IPS DF 6.9 (cell line): ENCODE results near the gene DAB1.

Source experiments
- DNase-seq: peaks from one replicate; pipeline ENCODE4 v3.0.0-alpha.2; 2013; ENCODE audit warnings: low read depth, low spot score
- H3K27ac ChIP-seq: one replicate; pipeline ENCODE4 v1.5.1; 2013; ENCODE audit warnings: low read length, control low read depth
- H3K27me3 ChIP-seq: 2 replicates; pipeline ENCODE4 v1.6.1; 2013; ENCODE audit warnings: mild to moderate bottlenecking, low read length; ENCODE audit not compliant: control insufficient read depth, insufficient read depth
- H3K36me3 ChIP-seq: 2 replicates; pipeline ENCODE4 v1.6.1; 2013; ENCODE audit warnings: low read length; ENCODE audit not compliant: control insufficient read depth, insufficient read depth
- H3K4me1 ChIP-seq: 2 replicates; pipeline ENCODE4 v1.6.1; 2013; ENCODE audit warnings: low read length; ENCODE audit not compliant: control insufficient read depth, insufficient read depth
- H3K4me3 ChIP-seq: 2 replicates; pipeline ENCODE4 v1.5.1; 2013; ENCODE audit warnings: mild to moderate bottlenecking, low read length
- H3K9me3 ChIP-seq: 2 replicates; pipeline ENCODE4 v1.6.1; 2013; ENCODE audit warnings: low read length, inconsistent platforms; ENCODE audit not compliant: control insufficient read depth, insufficient read depth
- WGBS: extraction: QIAGEN DNeasy Blood & Tissue Kit; methylation state at CpG from one replicate; pipeline ENCODE4 v1.1.7; 2013; ENCODE audit warnings: mixed read lengths, missing lambda C conversion rate; ENCODE audit not compliant: insufficient read length, insufficient coverage; 5-methylcytosine and 5-hydroxymethylcytosine counted together

DAB1 gene

DNA sequence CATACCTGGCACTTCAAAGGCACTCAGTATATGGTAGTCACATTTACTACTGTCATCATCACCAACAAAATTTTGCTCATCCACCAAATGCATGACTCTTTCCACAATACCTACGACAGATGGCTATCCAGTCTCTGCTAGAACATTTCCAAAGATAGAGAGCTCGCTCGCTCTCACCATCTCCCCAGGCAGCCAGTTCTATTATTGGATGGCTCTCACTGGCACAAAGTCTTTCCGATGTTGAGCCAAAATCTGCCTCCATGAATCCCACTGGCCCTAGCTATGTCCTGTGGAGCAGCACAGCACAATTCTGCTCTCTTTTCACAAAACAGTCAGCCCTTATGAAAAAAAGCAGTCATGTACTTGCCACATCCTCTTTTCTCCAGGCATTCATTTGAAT lies 102.1 kb downstream of the DAB1 start:
- no peak for DNase-seq
- no peaks in the 10 kb centered on the region for H3K9me3 ChIP-seq
- no CpG with 5 or more reads among the region's 4 CpGs for WGBS
- peaks cover 3% of the 10 kb centered on the region; the same call in 1 of the 2 replicates for H3K4me1 ChIP-seq
- H3K36me3 ChIP-seq, result no peaks in the 10 kb centered on the region
- no peak overlapping the region for H3K27ac ChIP-seq
- no peaks in the 10 kb centered on the region for H3K27me3 ChIP-seq
- no peak overlapping the region for H3K4me3 ChIP-seq

DNA sequence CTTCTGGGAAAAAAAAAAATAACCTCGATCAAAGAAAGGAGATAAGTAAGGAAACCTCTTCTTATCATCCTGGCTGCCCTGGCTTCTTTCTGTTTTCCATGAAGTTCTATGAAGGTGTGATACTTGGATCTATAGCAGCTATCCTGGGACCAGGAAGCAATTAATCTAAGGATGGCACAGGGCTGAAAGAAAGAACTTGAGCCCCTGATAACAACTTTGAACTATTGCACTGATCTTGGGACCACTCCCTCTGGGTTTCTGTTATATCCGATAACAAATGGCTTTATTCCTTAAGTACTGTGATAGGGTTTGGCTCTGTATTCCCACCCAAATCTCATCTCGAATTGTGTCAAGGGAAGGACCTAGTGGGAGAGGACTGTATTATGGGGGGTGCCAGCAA lies 104.1 kb downstream of the DAB1 start:
- Histone ChIP-seq H3K4me3 (no peak overlapping the region), H3K4me1 (peaks cover 3% of the 10 kb centered on the region; the same call in 1 of the 2 replicates), H3K27ac (no peak overlapping the region), H3K36me3 (no peaks in the 10 kb centered on the region), H3K27me3 (no peaks in the 10 kb centered on the region), H3K9me3 (no peaks in the 10 kb centered on the region)
- no peak for DNase-seq
- WGBS, result no CpG with 5 or more reads among the region's 3 CpGs

GRCh38 chr1:57319165-57319564 lies 104.7 kb downstream of the DAB1 start:
- WGBS, result no CpG with 5 or more reads among the region's 4 CpGs
- Histone ChIP-seq H3K36me3 (no peaks in the 10 kb centered on the region), H3K9me3 (no peaks in the 10 kb centered on the region), H3K27me3 (no peaks in the 10 kb centered on the region), H3K4me3 (no peak overlapping the region), H3K4me1 (no peaks in the 10 kb centered on the region), H3K27ac (no peak overlapping the region)
- no peak for DNase-seq

GRCh38 chr1:57316861-57317260 lies 107.0 kb downstream of the DAB1 start:
- no peak for DNase-seq
- H3K36me3 ChIP-seq, result no peaks in the 10 kb centered on the region
- no CpG with 5 or more reads among the region's 4 CpGs for WGBS
- no peak overlapping the region for H3K27ac ChIP-seq
- H3K9me3 ChIP-seq, result no peaks in the 10 kb centered on the region
- H3K27me3 ChIP-seq, result no peaks in the 10 kb centered on the region
- no peaks in the 10 kb centered on the region for H3K4me1 ChIP-seq
- no peak overlapping the region for H3K4me3 ChIP-seq

DNA sequence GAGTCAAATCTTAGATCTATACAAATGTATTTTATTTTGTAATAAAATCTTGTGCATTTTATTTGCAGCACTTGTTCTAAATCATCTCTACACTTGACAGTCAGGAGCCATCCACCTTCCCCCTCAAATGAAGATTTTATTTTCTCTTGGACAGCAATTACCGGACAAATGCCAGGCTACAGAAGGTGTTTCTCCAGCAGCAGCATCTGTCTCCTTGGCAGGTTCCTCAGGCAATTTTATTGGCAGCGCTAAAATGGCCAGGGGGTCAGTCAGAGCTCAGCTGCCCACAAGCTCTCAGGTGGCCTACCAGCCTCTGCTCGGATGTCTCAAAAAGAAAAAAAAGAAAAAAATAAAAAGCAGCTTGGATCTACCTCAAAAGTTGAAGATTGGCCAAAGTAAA lies 107.6 kb downstream of the DAB1 start:
- Histone ChIP-seq H3K27me3 (no peaks in the 10 kb centered on the region), H3K36me3 (no peaks in the 10 kb centered on the region), H3K9me3 (no peaks in the 10 kb centered on the region), H3K4me3 (no peak overlapping the region), H3K4me1 (no peaks in the 10 kb centered on the region), H3K27ac (no peak overlapping the region)
- WGBS, result no CpG with 5 or more reads among the region's 3 CpGs
- DNase-seq, result no peak

DNA sequence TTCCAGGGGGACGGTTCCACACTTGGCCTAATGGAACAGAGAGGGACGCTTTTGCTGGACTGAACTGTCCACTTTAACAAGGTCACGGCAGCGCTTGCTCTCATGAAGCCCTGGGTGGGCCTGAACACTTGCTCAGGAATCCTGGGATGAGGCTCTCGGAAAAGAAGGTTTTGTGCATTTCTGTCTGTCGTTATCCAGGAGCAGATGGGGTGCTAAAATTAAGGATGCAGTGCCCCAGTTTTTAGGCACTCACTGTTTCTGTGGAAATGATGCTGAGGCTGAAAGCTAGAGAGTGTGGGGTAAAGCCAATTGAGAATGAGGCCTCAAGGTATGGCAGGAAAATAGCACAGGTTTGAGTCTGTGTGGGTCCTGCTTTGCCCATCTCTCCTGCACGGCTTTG lies 111.0 kb downstream of the DAB1 start:
- DNase-seq, result no peak
- no CpG with 5 or more reads among the region's 7 CpGs for WGBS
- no peak overlapping the region for H3K4me3 ChIP-seq
- no peaks in the 10 kb centered on the region for H3K9me3 ChIP-seq
- H3K27ac ChIP-seq, result no peak overlapping the region
- H3K4me1 ChIP-seq, result no peaks in the 10 kb centered on the region
- no peaks in the 10 kb centered on the region for H3K27me3 ChIP-seq
- H3K36me3 ChIP-seq, result no peaks in the 10 kb centered on the region

DNA sequence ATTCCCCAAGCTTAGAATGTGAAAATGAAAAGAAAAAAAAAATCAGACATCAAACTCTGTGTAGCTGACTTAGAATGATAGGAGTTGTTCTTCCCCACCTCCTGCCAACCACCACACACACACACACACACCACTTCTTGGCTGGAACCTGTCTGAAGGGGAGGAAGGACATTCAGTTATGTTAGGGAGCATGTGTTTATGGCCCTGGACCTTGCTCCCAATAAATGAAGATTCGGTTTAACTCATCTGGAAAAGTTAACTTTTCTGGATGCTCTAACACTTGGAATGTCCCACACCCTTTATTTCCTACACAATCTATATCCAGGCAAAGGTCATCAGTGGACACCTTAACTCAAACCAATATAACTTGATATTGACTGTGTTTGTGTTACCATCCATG lies 112.4 kb downstream of the DAB1 start:
- no peaks in the 10 kb centered on the region for H3K9me3 ChIP-seq
- DNase-seq, result no peak
- no peak overlapping the region for H3K27ac ChIP-seq
- WGBS, result no CpG with 5 or more reads among the region's 1 CpG
- H3K27me3 ChIP-seq, result no peaks in the 10 kb centered on the region
- H3K4me3 ChIP-seq, result no peak overlapping the region
- no peaks in the 10 kb centered on the region for H3K4me1 ChIP-seq
- no peaks in the 10 kb centered on the region for H3K36me3 ChIP-seq

DNA sequence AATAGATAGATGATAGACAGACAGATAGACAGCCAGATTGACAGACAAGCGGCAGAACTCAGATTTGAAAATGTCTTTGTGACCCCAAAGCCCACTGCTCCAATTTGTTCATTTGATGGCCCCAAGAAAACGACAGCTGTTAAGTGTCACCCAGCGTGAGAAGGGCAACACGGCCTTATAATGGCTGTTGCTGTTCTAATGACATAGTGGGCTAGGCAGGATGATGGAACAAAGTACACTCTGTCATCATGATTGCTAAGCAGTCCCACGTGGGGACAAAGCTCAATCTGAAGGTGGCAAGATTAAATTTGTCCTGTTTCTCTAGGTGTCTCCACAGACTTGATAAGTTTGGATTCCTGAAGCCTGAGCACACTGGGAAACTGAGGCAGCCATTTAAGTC lies 112.9 kb downstream of the DAB1 start:
- H3K4me3 ChIP-seq, result no peak overlapping the region
- DNase-seq, result no peak
- no peaks in the 10 kb centered on the region for H3K9me3 ChIP-seq
- no CpG with 5 or more reads among the region's 5 CpGs for WGBS
- no peak overlapping the region for H3K27ac ChIP-seq
- no peaks in the 10 kb centered on the region for H3K4me1 ChIP-seq
- no peaks in the 10 kb centered on the region for H3K27me3 ChIP-seq
- no peaks in the 10 kb centered on the region for H3K36me3 ChIP-seq

DNA sequence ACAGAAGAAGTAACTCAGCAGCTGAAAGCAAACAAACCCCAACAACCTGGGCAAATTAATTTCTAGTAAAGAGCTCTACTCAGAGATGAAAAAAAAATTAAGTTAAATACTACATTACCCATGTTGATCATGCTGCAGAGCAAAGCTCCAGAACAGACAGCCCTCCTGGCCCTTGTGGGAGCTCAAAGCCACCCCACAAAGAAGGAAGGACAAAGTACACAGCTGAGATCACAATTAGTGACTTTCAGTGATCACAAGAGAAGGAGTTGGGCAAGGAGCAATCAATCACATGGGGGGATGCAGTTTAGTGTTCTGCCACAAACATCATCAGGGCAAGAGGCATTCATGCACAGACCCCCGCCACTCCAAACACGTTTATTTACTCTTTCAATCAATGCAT lies 114.2 kb downstream of the DAB1 start:
- Histone ChIP-seq H3K27me3 (no peaks in the 10 kb centered on the region), H3K4me1 (no peaks in the 10 kb centered on the region), H3K4me3 (no peak overlapping the region), H3K9me3 (no peaks in the 10 kb centered on the region), H3K27ac (no peak overlapping the region), H3K36me3 (no peaks in the 10 kb centered on the region)
- no CpG with 5 or more reads among the region's 2 CpGs for WGBS
- no peak for DNase-seq

DNA sequence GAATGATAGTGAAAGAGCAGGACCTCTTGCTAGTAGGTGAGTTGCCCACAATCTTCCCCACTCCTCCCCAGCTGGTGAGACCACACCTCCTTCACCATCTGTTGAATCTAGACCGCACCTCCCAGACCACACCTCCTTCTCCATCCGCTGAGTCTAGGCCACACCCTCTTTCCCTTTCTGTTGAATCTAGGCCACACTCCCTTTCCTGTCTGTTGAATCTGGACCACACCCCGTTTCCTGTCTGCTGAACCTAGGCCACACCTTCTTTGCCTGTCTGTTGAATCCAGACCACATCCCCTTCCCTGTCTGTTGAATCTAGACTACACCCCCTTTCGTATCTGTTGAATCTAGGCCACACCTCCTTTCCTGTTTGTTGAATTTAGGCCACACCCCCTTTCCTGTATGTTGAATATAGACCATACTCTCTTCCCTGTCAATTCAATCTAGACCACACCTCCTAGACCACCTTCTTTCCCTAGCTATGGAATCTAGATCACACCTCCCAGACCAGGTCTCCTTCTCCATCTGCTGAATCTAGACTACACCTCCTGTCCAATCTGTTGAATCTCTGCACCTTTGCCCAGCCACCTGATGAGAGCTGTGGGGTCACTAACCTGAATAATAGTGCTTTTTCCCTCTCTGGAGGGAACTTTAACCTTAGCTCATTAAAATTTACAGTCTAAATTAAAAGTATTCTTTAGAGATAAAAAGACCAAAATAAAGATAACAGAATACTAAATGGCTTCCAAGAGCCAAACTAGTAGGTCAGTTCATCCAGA lies 116.3 kb downstream of the DAB1 start:
- no CpG with 5 or more reads among the region's 4 CpGs for WGBS
- H3K27me3 ChIP-seq, result no peaks in the 10 kb centered on the region
- no peaks in the 10 kb centered on the region for H3K4me1 ChIP-seq
- no peak overlapping the region for H3K4me3 ChIP-seq
- no peak overlapping the region for H3K27ac ChIP-seq
- DNase-seq, result peak; percentile 67
- H3K9me3 ChIP-seq, result no peaks in the 10 kb centered on the region
- H3K36me3 ChIP-seq, result no peaks in the 10 kb centered on the region

GRCh38 chr1:57304591-57304990 lies 119.3 kb downstream of the DAB1 start:
- Histone ChIP-seq H3K27ac (no peak overlapping the region), H3K36me3 (no peaks in the 10 kb centered on the region), H3K9me3 (no peaks in the 10 kb centered on the region), H3K4me3 (no peak overlapping the region), H3K4me1 (no peaks in the 10 kb centered on the region), H3K27me3 (no peaks in the 10 kb centered on the region)
- DNase-seq, result no peak
- WGBS, result no CpG with 5 or more reads among the region's 3 CpGs
